H9 (cell line): Measurements from ENCODE around the gene VMAC. TPM values are rescaled to one million over a fixed set of nuclear protein-coding genes. Genes with fewer than 3 reads are reported as not detected.

ENCODE experiments used
- DNase-seq: peaks from one replicate; pipeline ENCODE4 v3.0.0-alpha.2; 2017
- H2AFZ ChIP-seq: one replicate; pipeline ENCODE4 v1.6.1; 2013; ENCODE audit warnings: mild to moderate bottlenecking, low read length, control low read depth, moderate library complexity
- H2AK5ac ChIP-seq: 2 replicates; pipeline ENCODE4 v1.6.1; 2013; ENCODE audit warnings: low read length, control low read depth, mixed read lengths; ENCODE audit not compliant: insufficient read length
- H2BK120ac ChIP-seq: one replicate; pipeline ENCODE4 v1.6.1; 2013; ENCODE audit warnings: low read depth, mild to moderate bottlenecking, low read length, control low read depth, inconsistent platforms; ENCODE audit not compliant: poor library complexity, severe bottlenecking
- H2BK12ac ChIP-seq: 2 replicates; pipeline ENCODE4 v1.6.1; 2013; ENCODE audit warnings: low read length, control low read depth, mixed read lengths, low read depth; ENCODE audit not compliant: insufficient read length
- H2BK15ac ChIP-seq: 2 replicates; pipeline ENCODE4 v1.6.1; 2013; ENCODE audit warnings: low read depth, low read length, control low read depth
- H2BK20ac ChIP-seq: one replicate; pipeline ENCODE4 v1.6.1; 2013; ENCODE audit warnings: low read depth, mild to moderate bottlenecking, low read length, control low read depth, inconsistent platforms; ENCODE audit not compliant: poor library complexity, severe bottlenecking
- H2BK5ac ChIP-seq: 2 replicates; pipeline ENCODE4 v1.6.1; 2013; ENCODE audit warnings: low read length, control low read depth, mixed read lengths; ENCODE audit not compliant: insufficient read length
- H3K14ac ChIP-seq: 2 replicates; pipeline ENCODE4 v1.6.1; 2013; ENCODE audit warnings: low read length, control low read depth; ENCODE audit not compliant: insufficient read depth
- H3K18ac ChIP-seq: 2 replicates; pipeline ENCODE4 v1.6.1; 2013; ENCODE audit warnings: low read depth, mild to moderate bottlenecking, mixed read lengths, low read length, control low read depth; ENCODE audit not compliant: insufficient read length
- H3K23ac ChIP-seq: 2 replicates; pipeline ENCODE4 v1.6.1; 2013; ENCODE audit warnings: low read length, control low read depth, mixed read lengths, low read depth; ENCODE audit not compliant: insufficient read length
- H3K23me2 ChIP-seq: 2 replicates; pipeline ENCODE4 v1.6.1; 2013; ENCODE audit warnings: low read depth, mild to moderate bottlenecking, mixed read lengths, low read length, control low read depth; ENCODE audit not compliant: insufficient read length, poor library complexity, severe bottlenecking
- H3K27ac ChIP-seq: 2 replicates; pipeline ENCODE4 v1.5.1; 2013; ENCODE audit warnings: low read length, control low read depth, mixed read lengths, low read depth; ENCODE audit not compliant: insufficient read length
- H3K27me3 ChIP-seq: 2 replicates; pipeline ENCODE4 v1.6.1; 2013; ENCODE audit warnings: low read length, control low read depth, inconsistent platforms; ENCODE audit not compliant: insufficient read depth
- H3K4ac ChIP-seq: 2 replicates; pipeline ENCODE4 v1.6.1; 2013; ENCODE audit warnings: low read depth, mild to moderate bottlenecking, control low read depth, inconsistent platforms, low read length, moderate library complexity
- H3K4me1 ChIP-seq: 2 replicates; pipeline ENCODE4 v1.6.1; 2013; ENCODE audit warnings: low read length, control low read depth, inconsistent platforms; ENCODE audit not compliant: insufficient read depth
- H3K4me2 ChIP-seq: 2 replicates; pipeline ENCODE4 v1.6.1; 2013; ENCODE audit warnings: low read length, control low read depth, mixed read lengths; ENCODE audit not compliant: insufficient read length, insufficient read depth
- H3K56ac ChIP-seq: 2 replicates; pipeline ENCODE4 v1.6.1; 2013; ENCODE audit warnings: low read depth, mild to moderate bottlenecking, mixed read lengths, low read length, control low read depth; ENCODE audit not compliant: insufficient read length
- H3K79me1 ChIP-seq: 2 replicates; pipeline ENCODE4 v1.6.1; 2013; ENCODE audit warnings: low read depth, mild to moderate bottlenecking, moderate library complexity, low read length, control low read depth, inconsistent platforms; ENCODE audit not compliant: insufficient read depth, poor library complexity, severe bottlenecking
- H3K79me2 ChIP-seq: 2 replicates; pipeline ENCODE4 v1.6.1; 2013; ENCODE audit warnings: low read length, control low read depth, inconsistent platforms; ENCODE audit not compliant: insufficient read depth
- H3K9ac ChIP-seq: 2 replicates; pipeline ENCODE4 v1.6.1; 2013; ENCODE audit warnings: low read length, control low read depth, mixed read lengths; ENCODE audit not compliant: insufficient read length; ENCODE audit errors: extremely low read depth
- H3K9me3 ChIP-seq: one replicate; pipeline ENCODE4 v1.6.1; 2013; ENCODE audit warnings: low read depth, low read length, inconsistent platforms; ENCODE audit not compliant: control insufficient read depth
- H3T11ph ChIP-seq: one replicate; pipeline ENCODE4 v1.6.1; 2013; ENCODE audit warnings: mild to moderate bottlenecking, low read length, control low read depth, inconsistent platforms
- H4K20me1 ChIP-seq: one replicate; pipeline ENCODE4 v1.6.1; 2013; ENCODE audit not compliant: control insufficient read depth, insufficient read length, insufficient read depth
- H4K5ac ChIP-seq: 2 replicates; pipeline ENCODE4 v1.6.1; 2013; ENCODE audit warnings: low read depth, mild to moderate bottlenecking, mixed read lengths, low read length, control low read depth; ENCODE audit not compliant: insufficient read length
- H4K8ac ChIP-seq: replicated peaks from 2 replicates; pipeline ENCODE4 v1.6.1; 2013; ENCODE audit warnings: low read length, control low read depth, mixed read lengths, low read depth; ENCODE audit not compliant: insufficient read length
- H4K91ac ChIP-seq: 2 replicates; pipeline ENCODE4 v1.6.1; 2013; ENCODE audit warnings: low read depth, mild to moderate bottlenecking, moderate library complexity, mixed read lengths, low read length, control low read depth; ENCODE audit not compliant: insufficient read length
- H3K27ac Mint-ChIP-seq, 3 experiments: 2 replicates in 2 of 3; 3 replicates in 1 of 3; pipeline ENCODE4 v1.8.0; 2020 to 2021; ENCODE audit warnings: mixed read lengths in 3 of 3, mild to moderate bottlenecking in 1 of 3, moderate library complexity in 1 of 3
- H3K27me3 Mint-ChIP-seq: 2 replicates; pipeline ENCODE4 v1.8.0; 2021; ENCODE audit warnings: low read depth, mild to moderate bottlenecking, moderate library complexity, mixed read lengths
- H3K36me3 Mint-ChIP-seq, 3 experiments: 2 replicates in 2 of 3; 3 replicates in 1 of 3; pipeline ENCODE4 v1.8.0; 2020 to 2021; ENCODE audit warnings: low read depth in 3 of 3, mixed read lengths in 3 of 3; ENCODE audit not compliant: insufficient read depth in 1 of 3
- H3K4me1 Mint-ChIP-seq, 2 experiments: 2 replicates each; pipeline ENCODE4 v1.8.0; 2020; ENCODE audit warnings: mixed read lengths in 2 of 2
- H3K4me3 Mint-ChIP-seq, 2 experiments: 2 replicates in 1 of 2; 3 replicates in 1 of 2; pipeline ENCODE4 v1.8.0; 2020 to 2021; ENCODE audit warnings: mild to moderate bottlenecking in 2 of 2, mixed read lengths in 2 of 2, moderate library complexity in 1 of 2
- H3K9me3 Mint-ChIP-seq, 2 experiments: 2 replicates in 1 of 2; 3 replicates in 1 of 2; pipeline ENCODE4 v1.8.0; 2020; ENCODE audit warnings: mild to moderate bottlenecking in 2 of 2, mixed read lengths in 2 of 2, moderate library complexity in 1 of 2
- CTCF ChIP-seq: fragments of 200-600 bp; sonication (generic); conservative IDR thresholded peaks from 3 replicates; pipeline ENCODE4 v1.8.0; 2021; ENCODE audit warnings: antibody characterized with exemption, mild to moderate bottlenecking
- WGBS: extraction: QIAGEN DNeasy Blood & Tissue Kit; methylation state at CpG from one replicate; pipeline ENCODE4 v1.1.7; 2013; ENCODE audit warnings: missing lambda C conversion rate, low lambda C conversion rate, mixed read lengths; ENCODE audit not compliant: insufficient read length; ENCODE audit errors: extremely low coverage; 5-methylcytosine and 5-hydroxymethylcytosine counted together
- total RNA-seq: library from RNA; stranded (reverse); gene quantifications from 2 replicates; pipeline ENCODE4 v1.2.1, GENCODE V29; 2021

VMAC gene
- total RNA-seq, 1 experiment from 2014 or later: 2.2 TPM

GRCh38 chr19:5957170-5957569 is 52.5 kb downstream of the VMAC start:
- Histone ChIP-seq H3K27me3 (no peaks in the 10 kb centered on the region), H3K79me2 (peaks cover 30% of the 10 kb centered on the region; the same call in 1 of the 2 replicates), H2BK5ac (no peak overlapping the region), H2BK12ac (no peak overlapping the region), H3K79me1 (peaks cover 4% of the 10 kb centered on the region), H4K8ac (no peak overlapping the region), H4K91ac (no peak overlapping the region), H3K27ac (no peak overlapping the region), H3K14ac (no peak overlapping the region), H2AK5ac (no peak overlapping the region), H3K18ac (no peak overlapping the region), H3K4ac (no peak overlapping the region), H2BK120ac (no peak overlapping the region), H4K20me1 (no peaks in the 10 kb centered on the region), H3K23me2 (no peaks in the 10 kb centered on the region), H3K4me1 (peaks cover 25% of the 10 kb centered on the region), H2BK15ac (no peak overlapping the region), H3K9ac (no peak overlapping the region), H3K23ac (no peak overlapping the region), H3K9me3 (no peaks in the 10 kb centered on the region), H3K4me2 (no peak overlapping the region), H4K5ac (no peak overlapping the region), H2AFZ (no peak overlapping the region), H3T11ph (no peak overlapping the region), H3K56ac (no peak overlapping the region), H2BK20ac (no peak overlapping the region)
- H3K36me3 Mint-ChIP-seq: no peaks in the 10 kb centered on the region; a peak in 1 of 7 replicates
- H3K9me3 Mint-ChIP-seq: no peaks in the 10 kb centered on the region
- peak overlapping the region in 1 of 3 experiments; percentile 89; a peak in 2 of 7 replicates for H3K27ac Mint-ChIP-seq
- WGBS: no CpG with 5 or more reads among the region's 10 CpGs
- no peak for TF ChIP-seq CTCF
- no peak overlapping the region for H3K4me3 Mint-ChIP-seq
- H3K27me3 Mint-ChIP-seq: no peaks in the 10 kb centered on the region
- peaks cover 68 to 72% of the 10 kb centered on the region in 2 experiments for H3K4me1 Mint-ChIP-seq
- DNase-seq: no peak
